Skeletal muscle tissue (tissue), 4 donors: ENCODE measurements around the gene KITLG. TPM values are rescaled to one million over a fixed set of nuclear protein-coding genes. Genes with fewer than 3 reads are reported as not detected.

Experiments used
- H3K27ac ChIP-seq: one replicate; pipeline ENCODE4 v1.7.0; 2013; ENCODE audit warnings: mild to moderate bottlenecking, low read depth, low read length, inconsistent platforms
- H3K27me3 ChIP-seq, 3 donors: one replicate each; pipeline ENCODE4 v1.7.0; 2013; ENCODE audit warnings: low read length in 3 of 3; ENCODE audit not compliant: control insufficient read depth in 3 of 3, insufficient read depth in 3 of 3
- H3K36me3 ChIP-seq, 3 donors: one replicate each; pipeline ENCODE4 v1.7.0; 2013; ENCODE audit warnings: low read length in 3 of 3; ENCODE audit not compliant: control insufficient read depth in 3 of 3, insufficient read depth in 3 of 3
- H3K4me1 ChIP-seq, 3 donors: one replicate each; pipeline ENCODE4 v1.7.0; 2013; ENCODE audit warnings: low read length in 3 of 3, mild to moderate bottlenecking in 3 of 3; ENCODE audit not compliant: control insufficient read depth in 3 of 3, insufficient read depth in 3 of 3
- H3K4me3 ChIP-seq, 3 donors: one replicate each; pipeline ENCODE4 v1.7.0; 2013; ENCODE audit warnings: low read length in 3 of 3
- H3K9ac ChIP-seq, 3 donors: one replicate each; pipeline ENCODE4 v1.7.0; 2013; ENCODE audit warnings: low read length in 3 of 3, mild to moderate bottlenecking in 3 of 3, moderate library complexity in 2 of 3, low read depth in 1 of 3
- H3K9me3 ChIP-seq, 3 donors: one replicate each; pipeline ENCODE4 v1.7.0; 2013; ENCODE audit warnings: low read length in 3 of 3; ENCODE audit not compliant: control insufficient read depth in 3 of 3
- total RNA-seq: library from RNA; depleted of rRNA; stranded (reverse); fragments of >200 nt; gene quantifications from one replicate; pipeline ENCODE4 v1.2.3, GENCODE V29; 2014
- donor health status: Osteomylitis.

Gene KITLG
- total RNA-seq, 1 donor from 2014 or later, result 14.6 TPM

DNA sequence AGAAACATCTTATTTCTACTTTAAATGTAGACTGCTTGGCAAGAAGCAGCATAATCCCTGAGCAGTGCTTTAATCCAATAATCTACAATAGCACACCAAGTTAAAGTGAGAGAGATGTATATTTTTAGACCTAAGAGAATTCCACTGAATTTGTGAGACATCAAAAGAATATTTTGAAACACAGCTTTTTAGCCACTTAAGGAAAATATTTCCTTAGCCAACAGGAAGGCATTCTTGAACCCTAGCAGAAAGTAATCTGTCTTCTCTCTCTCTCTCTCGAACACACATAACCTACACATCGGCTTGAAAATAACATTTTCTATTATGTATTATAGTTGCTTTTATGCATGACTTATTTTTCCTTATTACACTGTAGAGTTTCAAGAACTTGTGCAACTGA lies 34.0 kb downstream of the KITLG start:
- H3K4me1 ChIP-seq, result no peaks in the 10 kb centered on the region
- H3K27me3 ChIP-seq, result no peaks in the 10 kb centered on the region

DNA sequence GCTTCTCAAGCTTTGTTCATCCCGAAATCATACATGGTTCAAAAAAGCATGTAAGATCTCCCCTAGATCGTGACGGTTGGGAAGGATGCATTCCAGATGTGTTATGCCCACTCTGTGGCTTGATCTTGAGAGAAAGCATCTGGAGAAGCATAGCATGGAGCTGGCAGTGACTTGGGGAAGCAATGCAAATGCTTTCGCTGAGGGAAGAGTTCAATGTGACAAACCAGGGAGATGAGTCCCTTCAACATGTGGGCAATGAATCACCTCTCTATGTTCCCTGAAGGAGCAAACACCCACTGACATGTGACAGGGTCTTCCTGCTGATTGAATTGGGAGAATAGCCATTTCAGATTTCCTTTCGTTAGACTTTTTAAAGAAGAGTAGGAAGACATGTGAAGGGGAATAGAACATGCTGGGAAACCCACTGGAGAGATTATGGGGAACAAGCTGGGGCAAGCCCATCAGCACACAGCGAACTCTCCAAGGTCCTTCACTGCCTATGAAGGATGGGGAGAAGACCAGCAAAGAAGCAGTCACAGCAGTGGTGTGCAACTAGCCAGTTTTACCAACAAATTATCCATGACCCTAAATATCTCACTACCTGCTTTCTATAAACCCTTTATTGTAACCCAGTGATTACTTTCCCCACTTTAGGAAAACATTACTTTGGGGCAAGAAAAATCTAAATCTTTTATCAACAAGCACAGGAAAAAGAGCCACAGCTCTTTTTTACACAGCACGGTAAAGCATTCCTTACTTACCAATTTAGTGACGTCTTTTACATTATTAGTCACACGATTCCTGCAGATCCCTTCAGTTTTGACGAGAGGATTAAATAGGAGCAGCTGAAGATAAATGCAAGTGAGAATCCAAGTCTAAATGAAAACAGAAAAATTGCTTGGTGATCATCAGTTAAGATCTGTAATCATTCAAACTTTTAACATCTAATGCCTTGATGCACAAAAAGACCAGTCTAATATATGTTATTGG lies 35.0 kb downstream of the KITLG start:
- H3K27me3 ChIP-seq, result no peaks in the 10 kb centered on the region
- H3K27ac ChIP-seq, result no peak overlapping the region
- no peaks in the 10 kb centered on the region for H3K9me3 ChIP-seq
- no peaks in the 10 kb centered on the region for H3K36me3 ChIP-seq
- H3K4me3 ChIP-seq, result no peak overlapping the region
- H3K4me1 ChIP-seq, result no peaks in the 10 kb centered on the region
- H3K9ac ChIP-seq, result no peak overlapping the region

More for the DNA sequence above, 34.0 kb downstream of the KITLG start:
- no peaks in the 10 kb centered on the region for H3K9me3 ChIP-seq
- no peaks in the 10 kb centered on the region for H3K36me3 ChIP-seq
- no peak overlapping the region for H3K27ac ChIP-seq
- no peak overlapping the region for H3K9ac ChIP-seq
- H3K4me3 ChIP-seq, result no peak overlapping the region

DNA sequence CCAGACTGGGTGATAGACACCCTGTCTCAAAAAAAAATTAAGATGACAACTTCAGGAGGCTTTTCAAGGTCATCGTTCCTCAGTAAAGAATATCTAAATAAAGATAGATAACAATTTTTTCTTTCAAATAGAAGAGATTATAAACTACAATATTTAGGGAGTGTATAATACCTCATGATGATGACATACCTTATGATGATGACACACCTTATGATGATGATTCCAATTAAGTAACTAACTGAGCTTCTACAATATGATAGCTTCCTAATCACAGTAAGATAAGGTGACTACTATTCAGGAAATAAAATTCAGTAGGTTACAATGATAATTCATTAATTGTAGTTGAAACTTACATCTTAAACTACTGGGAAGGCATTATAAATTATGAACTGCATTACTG lies 40.4 kb downstream of the KITLG start:
- Histone ChIP-seq H3K9ac (no peak overlapping the region), H3K9me3 (no peaks in the 10 kb centered on the region), H3K36me3 (no peaks in the 10 kb centered on the region), H3K27ac (no peak overlapping the region), H3K4me1 (no peaks in the 10 kb centered on the region), H3K27me3 (no peaks in the 10 kb centered on the region), H3K4me3 (no peak overlapping the region)

DNA sequence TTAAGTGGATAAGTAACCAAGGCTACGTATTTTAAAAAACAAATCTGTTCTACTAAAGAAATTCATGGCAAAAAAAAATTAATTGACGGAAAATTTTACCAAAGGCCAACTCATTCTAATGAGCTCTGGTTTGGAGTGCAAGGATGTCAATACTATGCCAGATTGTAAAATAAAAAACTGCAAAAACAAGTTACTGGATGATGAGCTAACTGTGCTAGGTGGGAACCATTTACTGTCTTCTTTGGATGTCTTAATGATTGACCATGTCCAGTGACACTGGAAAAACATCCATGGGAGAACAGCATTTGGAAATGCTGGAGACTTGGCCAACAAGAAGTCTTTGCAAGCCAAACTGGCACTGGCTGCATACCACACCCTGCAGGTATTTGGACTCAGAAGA lies 41.6 kb downstream of the KITLG start:
- Histone ChIP-seq H3K36me3 (no peaks in the 10 kb centered on the region), H3K4me3 (no peak overlapping the region)

DNA sequence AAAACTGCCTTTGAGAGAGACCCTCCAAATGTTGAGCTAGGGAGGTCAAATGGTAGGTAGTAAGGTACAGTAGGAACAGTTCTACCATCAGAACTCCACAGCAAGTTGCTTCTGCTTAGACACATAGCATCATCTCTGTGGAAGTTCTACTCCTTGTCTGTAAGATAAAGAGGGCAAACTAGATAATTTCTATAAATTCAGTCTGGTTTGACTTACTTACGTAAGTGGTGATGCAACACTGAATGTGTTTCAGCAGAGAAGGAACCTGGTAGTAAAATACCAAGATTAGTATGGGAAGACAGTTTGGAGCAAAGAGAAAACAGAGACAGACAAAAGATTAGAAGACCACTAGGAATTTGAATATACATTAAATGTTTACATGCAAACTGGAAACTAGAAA lies 42.0 kb downstream of the KITLG start:
- Histone ChIP-seq H3K36me3 (no peaks in the 10 kb centered on the region), H3K4me3 (no peak overlapping the region), H3K27ac (no peak overlapping the region), H3K4me1 (no peaks in the 10 kb centered on the region), H3K9ac (no peak overlapping the region), H3K27me3 (no peaks in the 10 kb centered on the region), H3K9me3 (no peaks in the 10 kb centered on the region)

More for the DNA sequence above, 41.6 kb downstream of the KITLG start:
- no peak overlapping the region for H3K9ac ChIP-seq
- no peaks in the 10 kb centered on the region for H3K9me3 ChIP-seq
- no peaks in the 10 kb centered on the region for H3K27me3 ChIP-seq
- no peaks in the 10 kb centered on the region for H3K4me1 ChIP-seq
- H3K27ac ChIP-seq, result no peak overlapping the region

DNA sequence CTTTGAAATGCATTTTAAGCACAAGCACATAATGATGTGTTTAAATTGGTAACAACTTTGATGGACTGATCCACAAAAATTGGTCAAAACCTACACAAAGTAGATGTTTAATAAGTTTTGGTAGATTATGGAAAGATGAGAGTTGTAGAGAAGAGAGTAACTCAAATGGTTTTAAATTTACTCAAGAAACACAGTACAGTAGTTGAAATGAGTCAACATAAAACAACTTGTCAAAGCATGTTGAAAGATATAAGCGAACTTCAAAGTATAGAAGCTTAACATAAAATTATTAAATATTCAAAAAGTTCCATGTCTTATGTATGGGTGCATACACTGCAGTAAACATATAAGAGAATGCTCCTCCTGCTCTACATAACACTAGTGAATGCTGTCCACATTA lies 49.4 kb downstream of the KITLG start:
- Histone ChIP-seq H3K27ac (no peak overlapping the region), H3K27me3 (no peaks in the 10 kb centered on the region), H3K9me3 (peaks cover 0 to 3% (median 0%) of the 10 kb centered on the region in 3 donors), H3K36me3 (peaks cover 0 to 2% (median 0%) of the 10 kb centered on the region in 3 donors), H3K9ac (no peak overlapping the region), H3K4me1 (no peaks in the 10 kb centered on the region), H3K4me3 (no peak overlapping the region)

DNA sequence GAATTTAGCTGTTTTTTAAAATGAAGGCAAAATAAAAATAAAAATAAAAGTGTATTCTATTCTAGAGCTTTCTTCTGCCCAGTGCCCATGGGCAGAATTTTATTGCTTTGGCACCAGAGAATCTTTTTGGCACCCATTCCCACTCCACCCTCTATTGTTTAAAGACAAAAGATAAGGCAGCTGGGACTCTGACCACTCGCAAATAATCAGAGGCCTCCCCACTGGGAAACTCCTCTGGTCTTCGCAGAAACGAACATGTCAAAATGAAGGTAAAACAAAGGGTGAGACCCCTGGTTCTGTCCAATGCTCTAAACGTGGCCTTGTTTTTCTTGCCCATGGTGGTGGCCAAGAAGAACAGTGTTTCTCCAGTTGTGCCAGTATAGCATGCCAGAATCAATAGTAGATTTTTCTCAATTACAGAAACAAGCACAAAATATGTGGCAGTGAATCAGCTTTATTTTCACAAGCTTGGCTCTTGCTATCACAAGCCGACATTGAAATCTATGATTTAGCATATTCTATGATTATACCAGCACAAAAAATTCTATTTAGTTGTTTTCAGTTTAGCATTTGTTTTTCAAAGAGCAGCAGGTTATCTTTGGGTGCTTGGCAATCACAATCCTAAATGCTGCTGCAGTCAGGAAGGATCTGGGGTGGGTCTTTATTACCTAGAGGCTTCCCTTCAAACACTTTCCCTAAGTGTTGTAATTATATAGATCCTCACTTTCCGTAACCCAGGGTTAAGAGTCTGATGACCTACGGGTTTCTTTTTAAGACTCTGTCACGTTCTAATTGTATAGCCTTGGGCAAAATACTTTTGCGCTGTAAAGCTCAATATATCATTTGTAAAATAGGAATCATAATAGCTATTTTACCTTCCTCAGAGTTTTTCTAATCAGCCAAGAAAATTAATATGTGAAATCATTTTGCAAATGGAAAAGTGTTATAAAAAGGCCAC lies 50.5 kb downstream of the KITLG start:
- Histone ChIP-seq H3K9ac (no peak overlapping the region), H3K4me1 (no peaks in the 10 kb centered on the region), H3K9me3 (peaks cover 0 to 3% (median 0%) of the 10 kb centered on the region in 3 donors), H3K27ac (no peak overlapping the region), H3K4me3 (no peak overlapping the region), H3K36me3 (peaks cover 0 to 2% (median 0%) of the 10 kb centered on the region in 3 donors), H3K27me3 (no peaks in the 10 kb centered on the region)

DNA sequence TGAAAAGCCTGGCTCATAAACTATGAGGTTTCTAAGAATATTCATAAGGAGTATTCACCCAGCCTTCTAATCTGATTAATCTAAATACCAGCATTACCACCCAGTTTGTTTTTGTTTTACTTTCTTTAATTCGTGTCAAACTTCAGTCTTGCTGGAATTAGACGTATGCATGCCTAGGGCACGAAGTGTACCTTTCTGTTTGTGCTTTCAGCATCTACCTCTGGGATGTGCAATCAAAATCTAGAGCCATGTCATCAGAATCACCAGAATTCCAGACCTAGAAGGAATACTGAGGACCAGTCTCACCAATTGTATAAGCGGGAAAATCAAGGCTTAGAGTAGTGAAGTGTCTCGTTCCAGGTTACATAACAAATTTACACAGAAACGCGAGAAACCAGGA lies 57.3 kb downstream of the KITLG start:
- Histone ChIP-seq H3K27ac (no peak overlapping the region), H3K4me3 (no peak overlapping the region), H3K9me3 (peaks cover 0 to 2% (median 0%) of the 10 kb centered on the region in 3 donors), H3K36me3 (peaks cover 0 to 2% (median 0%) of the 10 kb centered on the region in 3 donors), H3K27me3 (no peaks in the 10 kb centered on the region), H3K4me1 (peaks cover 0 to 2% (median 2%) of the 10 kb centered on the region in 3 donors), H3K9ac (no peak overlapping the region)

DNA sequence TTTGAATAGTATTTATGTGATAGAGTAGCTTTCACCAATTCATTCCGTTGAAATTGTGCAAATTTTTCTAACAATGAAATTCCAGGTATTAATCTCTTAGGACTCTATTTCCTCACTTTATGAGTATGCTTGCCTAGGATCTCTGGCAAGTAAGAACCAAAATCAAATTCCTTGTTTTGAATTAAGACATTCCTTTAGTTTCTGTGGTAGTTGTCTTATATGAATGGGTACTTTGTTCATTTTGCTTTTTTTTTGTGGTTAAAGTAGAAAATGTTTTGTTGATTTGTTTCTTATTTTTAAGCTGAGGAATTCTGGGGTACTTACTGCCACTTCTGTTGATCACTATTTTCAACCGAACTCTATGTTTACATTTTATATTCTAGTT lies 59.8 kb downstream of the KITLG start:
- H3K36me3 ChIP-seq, result no peaks in the 10 kb centered on the region
- no peaks in the 10 kb centered on the region for H3K9me3 ChIP-seq
- no peak overlapping the region for H3K27ac ChIP-seq
- no peaks in the 10 kb centered on the region for H3K27me3 ChIP-seq
- H3K4me3 ChIP-seq, result no peak overlapping the region
- H3K4me1 ChIP-seq, result peaks cover 0 to 2% (median 2%) of the 10 kb centered on the region in 3 donors
- H3K9ac ChIP-seq, result no peak overlapping the region
